Measurements from ENCODE around the gene SDK2. TPM values are rescaled to one million over a fixed set of nuclear protein-coding genes. Genes with fewer than 3 reads are reported as not detected.

The SDK2 gene
- total and polyA plus RNA-seq, 9 of the 15 experiments (the other 6 are each of a cell fraction or from before 2014, with no cell fraction given), result 0.04 TPM; not detected in 8

GRCh38 chr17:73414171-73414955, 229.9 kb downstream of the SDK2 start:
- H4K20me1 ChIP-seq (replicated peaks; ENCODE audit: control insufficient read depth, insufficient read depth, low read length), result no peaks in the 10 kb centered on the region
- POLR2A ChIA-PET, result no interaction called here
- CTCF ChIA-PET (ENCODE audit: low intra/inter-chr PET ratio), result no interaction called here
- no peaks in the 10 kb centered on the region for H3K9me3 ChIP-seq (replicated peaks; ENCODE audit: control insufficient read depth, insufficient read depth, low read depth, low read length)
- H3K9me1 ChIP-seq (ENCODE audit: control insufficient read depth, insufficient read depth, low read length), result no peaks in the 10 kb centered on the region
- no peak overlapping the region for H2AFZ ChIP-seq (ENCODE audit: low read depth, low read length)
- BruUV-seq (replicated peaks), result no TSS peak
- no peak overlapping the region for H3K9ac ChIP-seq (ENCODE audit: insufficient read depth in 1 of 2, low read depth in 2 of 2, low read length in 2 of 2)
- no peaks in the 10 kb centered on the region for H3K79me2 ChIP-seq (ENCODE audit: control insufficient read depth, insufficient read depth, low read length)
- no peak overlapping the region for H3K4me2 ChIP-seq (ENCODE audit: insufficient read depth, low read length)
- intact Hi-C loops (cut with micrococcal nuclease), result no loop called here
- no peaks in the 10 kb centered on the region; a peak in 1 of 5 replicates for H3K4me1 ChIP-seq (replicated peaks in 1 of 2; ENCODE audit: control insufficient read depth in 2 of 2, insufficient read depth in 2 of 2, low read length in 2 of 2)
- 2% methylated on average over 18 of the region's 20 CpGs for WGBS (ENCODE audit: insufficient coverage, low coverage, missing lambda C conversion rate)
- no peak for DNase-seq (ENCODE audit: extremely low read depth in 1 of 4, low spot score in 3 of 4)
- no peak for ATAC-seq
- H3K27me3 ChIP-seq (ENCODE audit: control insufficient read depth in 2 of 2, insufficient read depth in 2 of 2, low read length in 2 of 2), result peaks cover 12 to 44% of the 10 kb centered on the region in 2 experiments; a peak in 3 of 5 replicates
- no peak overlapping the region for H3K4me3 ChIP-seq
- no peak overlapping the region for H3K27ac ChIP-seq (ENCODE audit: extremely low read depth, low read depth, low read length)
- in situ Hi-C loops (cut with MboI), result no loop called here
- H3K36me3 ChIP-seq (ENCODE audit: control insufficient read depth, insufficient read depth, low read length), result no peaks in the 10 kb centered on the region
- FAIRE-seq, result no peak
- TF ChIP-seq FOXJ2 (tag; IDR thresholded peaks at IDR 0.05), result no peak
- TF ChIP-seq EWSR1 (IDR thresholded peaks at IDR 0.05; ENCODE audit: borderline replicate concordance, low read depth, partially characterized antibody), result no peak
- TF ChIP-seq ARID3A (IDR thresholded peaks at IDR 0.05; ENCODE audit: borderline replicate concordance, low read depth, low read length), result no peak
- TF ChIP-seq ZNF780A (CRISPR knock-in tag; IDR thresholded peaks at IDR 0.05), result no peak
- TF ChIP-seq TCF7L2 (IDR thresholded peaks at IDR 0.05; ENCODE audit: low read depth, low read length), result no peak
- TF ChIP-seq BRCA1 (IDR thresholded peaks at IDR 0.05), result no peak
- no peak for TF ChIP-seq BRCA1 (CRISPR knock-in tag; IDR thresholded peaks at IDR 0.05)
- TF ChIP-seq PHF20 (IDR thresholded peaks at IDR 0.05; ENCODE audit: partially characterized antibody), result no peak
- TF ChIP-seq ZBED1 (IDR thresholded peaks at IDR 0.05), result no peak
- no peak for TF ChIP-seq PHB (CRISPR knock-in tag; IDR thresholded peaks at IDR 0.05)
- no peak for TF ChIP-seq ZNF589 (CRISPR knock-in tag; IDR thresholded peaks at IDR 0.05; ENCODE audit: low read depth)
- TF ChIP-seq SIX5 (IDR thresholded peaks at IDR 0.05; ENCODE audit: borderline replicate concordance in 1 of 2, insufficient read depth in 1 of 2, low read depth in 1 of 2, low read length in 2 of 2), result no peak
- TF ChIP-seq TEAD2 (tag; IDR thresholded peaks at IDR 0.05), result no peak
- TF ChIP-seq HMG20A (CRISPR knock-in tag; conservative IDR thresholded peaks at IDR 0.05), result no peak
- no peak for TF ChIP-seq ZBTB17 (CRISPR knock-in tag; IDR thresholded peaks at IDR 0.05)
- TF ChIP-seq HOMEZ (CRISPR knock-in tag; IDR thresholded peaks at IDR 0.05), result no peak
- TF ChIP-seq ARID2 (IDR thresholded peaks at IDR 0.05), result no peak
- TF ChIP-seq ZNF408 (CRISPR knock-in tag; IDR thresholded peaks at IDR 0.05; ENCODE audit: low read depth), result no peak
- no peak for TF ChIP-seq IRF1 (CRISPR knock-in tag; IDR thresholded peaks at IDR 0.05; ENCODE audit: borderline replicate concordance)

All from K562 (cell line).